HG03135 (cell line): ENCODE results near the gene FAM117A.
"Not testable (repeated sequence)": the region's sequence is repeated elsewhere in the genome, so short reads cannot be mapped to it uniquely, and the experiment has no call there.

Experiments
- ATAC-seq: cut with Tn5 transposase; IDR thresholded peaks from one replicate; pipeline ENCODE4 v1.9.1; 2021; ENCODE audit warnings: mild to moderate bottlenecking, moderate library complexity; ENCODE audit not compliant: unreplicated experiment

The FAM117A gene

DNA sequence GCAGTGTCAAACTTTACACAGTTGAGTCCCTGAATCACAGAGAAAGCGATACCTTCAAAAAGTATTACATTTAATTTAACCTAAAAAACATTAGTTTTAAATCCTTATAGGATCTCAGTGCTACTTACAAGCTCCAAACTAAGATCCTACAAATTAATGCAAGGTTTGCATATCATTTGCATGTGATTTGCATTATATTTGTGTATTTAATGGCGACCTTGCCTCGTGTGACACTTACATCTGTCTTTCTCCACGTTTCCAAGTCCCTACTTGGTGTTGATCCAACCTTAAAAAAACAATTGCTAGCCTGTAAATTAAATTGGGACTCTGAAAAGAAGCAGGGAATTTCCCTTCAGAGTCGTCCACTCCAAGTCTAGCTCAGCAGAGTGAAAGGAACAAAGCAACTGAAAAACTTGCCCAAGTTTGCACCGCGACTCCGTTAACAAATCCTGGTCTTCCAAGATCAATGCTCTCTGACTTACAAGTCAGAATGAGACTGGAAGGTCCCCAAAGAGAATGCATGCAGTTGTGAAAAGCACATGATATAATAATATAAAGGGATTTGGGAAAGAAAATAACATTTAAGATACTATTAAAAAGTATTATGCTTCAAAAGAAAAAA, 739 bp upstream of the FAM117A start:
- ATAC-seq: no peak

DNA sequence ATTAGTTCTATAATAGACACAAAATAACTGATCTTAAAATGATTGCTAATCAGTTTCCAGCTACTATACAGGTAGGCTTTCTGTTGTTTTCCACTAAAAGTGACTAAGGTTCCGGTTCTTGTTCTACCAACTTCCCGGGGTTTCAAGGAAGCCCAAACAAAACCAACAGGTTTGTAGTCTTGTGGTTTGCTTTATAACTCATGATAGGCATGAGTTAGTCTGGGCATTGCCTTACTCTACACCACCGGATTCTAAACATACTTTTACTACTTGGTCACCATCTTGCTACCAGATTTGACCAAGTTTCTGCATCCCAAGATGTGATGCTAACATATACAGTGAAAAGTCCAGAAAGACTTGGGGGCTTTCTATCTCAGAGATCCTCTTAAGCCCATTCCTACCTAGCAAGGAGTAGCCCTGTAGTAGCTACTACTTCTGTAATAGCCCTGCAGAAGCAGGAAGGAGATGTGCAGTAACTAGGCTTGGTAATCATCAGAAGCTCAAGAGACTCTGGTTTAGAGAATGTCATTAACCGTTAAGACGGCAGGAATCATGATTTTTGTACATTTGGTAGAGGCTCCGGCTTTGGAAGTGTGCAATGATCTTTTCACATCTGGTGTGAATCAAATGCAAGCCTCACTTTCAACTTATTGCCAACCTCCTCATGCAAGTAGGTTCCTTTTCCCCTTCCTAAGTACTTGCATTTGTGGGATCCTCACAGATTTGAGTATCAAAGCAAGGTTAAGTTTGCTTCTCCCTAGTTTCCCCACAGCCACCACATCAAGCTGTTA, 1.6 kb downstream of the FAM117A start:
- ATAC-seq: no peak

DNA sequence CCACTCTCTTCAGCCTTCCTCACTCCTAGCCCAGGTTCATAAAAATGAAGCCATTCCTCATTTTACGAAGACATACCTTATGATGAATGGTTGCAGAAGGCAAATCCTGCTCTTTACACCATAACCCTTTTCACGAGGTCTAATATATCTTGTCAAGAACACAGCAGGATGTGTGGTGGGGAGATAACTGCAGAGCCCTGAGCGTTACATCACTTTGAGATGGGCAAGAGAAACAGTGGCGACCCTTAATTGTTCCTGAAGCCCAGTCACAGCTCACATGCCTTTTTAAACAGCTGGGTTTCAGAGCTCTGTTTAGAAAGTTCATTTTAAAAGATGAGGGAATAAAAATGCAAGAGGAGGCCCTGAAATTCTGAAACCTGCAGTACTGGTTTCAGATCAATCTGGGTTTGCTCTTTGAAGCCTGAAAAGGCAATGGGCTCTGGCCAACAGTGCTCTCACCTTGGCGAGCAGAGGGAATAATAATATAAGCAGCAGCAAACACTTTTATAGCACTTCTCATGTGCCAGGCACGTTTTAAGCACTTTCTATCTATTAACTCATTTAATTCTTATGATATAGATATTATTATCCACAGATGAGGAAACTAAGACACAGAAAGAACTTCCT, 2.9 kb downstream of the FAM117A start:
- no peak for ATAC-seq

GRCh38 chr17:49760296-49760695, 3.6 kb downstream of the FAM117A start:
- no peak for ATAC-seq

DNA sequence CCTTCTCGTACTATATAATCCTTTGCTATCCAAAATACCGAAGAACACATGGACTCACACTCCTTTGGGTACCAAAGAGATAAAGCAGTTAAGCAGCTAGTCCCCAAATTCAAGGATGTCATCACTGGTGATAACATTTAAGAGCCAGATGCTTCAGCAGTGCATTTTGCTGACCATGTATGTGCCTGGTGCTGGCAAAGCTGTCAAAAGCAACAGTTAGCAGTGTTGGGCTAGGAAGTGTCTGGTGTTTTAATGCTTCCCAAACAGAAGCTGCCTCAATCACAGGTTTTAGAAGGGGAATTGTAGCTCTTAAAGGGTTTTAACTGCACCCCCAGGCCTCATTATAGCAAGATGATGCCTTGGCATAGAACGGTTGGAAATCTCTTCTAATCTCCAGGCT, 4.7 kb downstream of the FAM117A start:
- no peak for ATAC-seq

DNA sequence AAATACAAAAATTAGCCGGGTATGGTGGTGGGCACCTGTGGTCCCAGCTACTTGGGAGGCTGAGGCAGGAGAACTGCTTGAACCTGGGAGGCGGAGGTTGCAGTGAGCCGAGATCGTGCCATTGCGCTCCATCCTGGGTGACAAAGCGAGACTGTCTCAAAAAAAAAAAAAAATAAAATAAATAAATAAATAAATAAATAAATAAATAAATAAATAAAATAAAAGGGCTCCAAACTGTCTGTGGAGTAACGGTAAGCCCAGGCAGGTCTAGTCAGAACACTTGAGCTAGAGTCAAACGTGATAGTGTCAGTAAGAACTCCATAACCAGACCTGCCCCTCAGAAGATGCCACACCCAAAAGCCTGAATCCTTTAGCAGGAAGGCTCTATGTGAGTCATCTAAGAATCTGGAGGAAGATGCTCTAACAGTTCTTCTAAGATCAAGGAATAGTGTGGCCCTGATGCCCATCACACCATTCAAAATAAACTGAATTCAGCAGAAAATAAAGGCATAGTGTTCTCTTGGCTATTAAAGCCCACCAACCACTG, 5.4 kb downstream of the FAM117A start:
- not testable (repeated sequence) for ATAC-seq

- ATAC-seq: no peak
These were observed 6.7 kb downstream of the FAM117A start for GRCh38 chr17:49757151-49757777.

GRCh38 chr17:49756323-49757150, 7.4 kb downstream of the FAM117A start:
- ATAC-seq: no peak

- no peak for ATAC-seq
These were observed 8.2 kb downstream of the FAM117A start for GRCh38 chr17:49755663-49756283.

- ATAC-seq: no peak
These were observed 10.0 kb downstream of the FAM117A start for GRCh38 chr17:49753959-49754391.

DNA sequence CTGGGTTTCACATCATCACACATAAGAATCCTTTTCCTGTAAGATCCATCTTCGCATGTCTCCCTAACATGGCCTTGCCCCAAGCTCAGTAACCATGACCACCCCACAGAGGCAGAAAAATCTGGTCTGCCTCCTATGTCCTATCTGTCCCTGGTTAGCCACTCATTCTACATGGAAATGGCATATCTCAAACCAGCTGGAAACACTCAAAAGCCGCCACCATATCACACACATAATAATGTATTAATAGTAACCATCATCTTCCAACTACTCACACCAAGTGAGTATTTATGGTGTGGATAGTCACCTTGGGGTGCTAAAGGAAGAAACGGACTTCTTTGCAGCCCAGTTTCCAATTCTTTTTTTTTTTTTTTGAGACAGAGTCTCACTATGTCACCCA, 11.4 kb downstream of the FAM117A start:
- no peak for ATAC-seq

GRCh38 chr17:49749730-49750129, 14.2 kb downstream of the FAM117A start:
- ATAC-seq: no peak

GRCh38 chr17:49748791-49749190, 15.1 kb downstream of the FAM117A start:
- ATAC-seq: peak; percentile 85

DNA sequence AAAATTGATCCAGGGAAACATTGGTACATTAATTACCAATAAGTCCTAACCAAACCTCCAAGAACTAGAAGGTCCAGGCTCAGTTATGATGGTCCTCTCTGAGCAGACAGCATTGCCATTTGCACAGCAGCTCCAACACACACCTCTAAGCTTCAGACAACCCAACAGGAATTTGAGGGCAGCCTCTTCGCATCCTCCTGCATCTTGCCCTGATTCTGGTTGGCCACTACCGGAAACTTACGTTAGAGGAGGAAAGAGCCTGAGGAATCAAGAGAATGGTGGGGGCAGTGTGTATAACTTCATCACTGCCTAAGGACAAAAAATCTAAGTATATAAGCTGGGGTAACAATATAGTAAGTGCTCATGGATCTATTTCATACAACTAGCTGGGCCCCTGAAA, 15.7 kb downstream of the FAM117A start:
- ATAC-seq: no peak

- ATAC-seq: no peak
These were observed 16.3 kb downstream of the FAM117A start for GRCh38 chr17:49747632-49748031.

DNA sequence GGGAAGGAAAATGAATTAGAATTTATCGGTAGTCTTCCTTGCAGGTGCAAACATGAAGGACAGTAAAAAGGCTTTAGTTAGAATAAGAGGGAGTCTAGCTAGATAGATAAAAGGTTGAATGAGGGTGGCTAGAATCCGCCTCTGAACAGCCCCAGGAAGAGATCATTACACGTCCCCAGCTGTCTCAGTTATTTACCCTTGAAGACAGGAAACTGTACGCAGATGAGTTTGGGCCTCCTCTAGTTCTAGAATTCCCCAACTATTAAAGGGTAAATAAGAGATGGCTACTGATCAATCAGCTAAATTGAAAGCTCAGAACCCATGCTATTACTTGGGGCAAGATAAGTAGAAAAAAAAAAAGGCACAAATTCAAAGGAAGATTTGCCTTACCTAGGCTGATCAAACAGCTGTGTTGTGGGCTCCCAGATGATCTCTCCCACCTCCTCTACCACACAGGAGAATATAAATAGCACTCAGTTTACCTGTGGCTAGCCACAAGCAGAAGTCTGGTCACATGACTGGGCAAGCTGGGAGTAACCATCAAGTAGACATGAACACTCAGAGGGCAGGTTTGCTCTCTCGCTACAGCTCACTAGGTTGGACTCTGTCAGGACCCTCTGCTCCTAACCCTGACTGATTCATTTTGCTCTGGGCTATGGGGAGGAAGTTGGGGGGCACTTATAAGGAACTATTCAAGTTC, 17.0 kb downstream of the FAM117A start:
- peak; percentile 35 for ATAC-seq

DNA sequence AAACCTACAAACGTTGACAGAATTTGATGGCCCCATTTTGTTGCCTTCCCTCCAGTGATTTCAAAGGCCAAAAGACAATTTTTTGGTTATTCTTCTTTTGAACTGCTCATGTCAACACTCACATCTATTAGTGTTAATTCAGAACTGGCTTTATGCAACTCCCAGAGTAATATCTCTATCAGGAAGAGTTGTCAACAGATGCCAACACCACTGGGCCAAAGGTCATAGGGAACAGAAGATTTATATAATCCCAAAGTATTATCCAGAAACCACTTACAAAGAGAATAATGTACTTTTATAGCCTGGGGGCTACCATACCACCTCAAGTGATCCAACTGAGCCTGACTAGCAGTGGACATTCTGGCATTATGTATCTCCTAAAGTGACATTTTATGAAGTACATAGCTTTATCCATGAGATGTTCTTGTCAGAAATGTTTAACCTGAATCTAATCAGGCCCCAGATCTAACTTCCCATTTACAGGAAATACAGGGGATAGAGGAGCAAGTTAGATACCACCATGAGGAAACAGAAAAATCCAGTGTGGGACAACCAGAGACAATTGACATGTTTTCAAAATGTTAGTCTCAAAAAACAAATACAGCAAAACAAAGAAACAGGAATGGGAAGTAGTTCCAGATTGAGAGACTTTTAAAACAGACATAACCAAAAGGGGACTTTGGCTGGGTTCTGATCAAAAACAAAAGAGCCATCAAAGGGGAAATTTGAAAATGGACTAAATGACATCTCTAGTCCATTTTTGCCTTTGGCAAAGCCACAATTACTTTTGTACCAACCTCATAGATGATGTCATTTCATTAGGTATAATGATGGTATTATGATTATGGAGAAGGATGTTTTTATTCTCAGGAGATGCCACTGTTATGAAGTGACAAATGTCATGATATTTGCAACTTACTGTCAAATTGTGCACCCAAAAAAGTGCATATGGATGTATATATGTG, 18.5 kb downstream of the FAM117A start:
- ATAC-seq: no peak

GRCh38 chr17:49742166-49742638, 21.7 kb downstream of the FAM117A start:
- ATAC-seq: no peak
